Measurements from ENCODE around the gene ARID4A.
"Not testable (repeated sequence)": the region's sequence is repeated elsewhere in the genome, so short reads cannot be mapped to it uniquely, and the experiment has no call there.

Gene ARID4A

GRCh38 chr14:58353516-58354299 lies 55.4 kb downstream of the ARID4A start:
- DNase-seq = no peak

- DNase-seq = no peak
These were observed 56.5 kb downstream of the ARID4A start for GRCh38 chr14:58354808-58355207.

GRCh38 chr14:58356268-58356667 lies 57.9 kb downstream of the ARID4A start:
- DNase-seq = no peak

- DNase-seq = not testable (repeated sequence)
These were observed 63.9 kb downstream of the ARID4A start for GRCh38 chr14:58362272-58362671.

GRCh38 chr14:58362798-58363412 lies 64.5 kb downstream of the ARID4A start:
- no peak for DNase-seq

GRCh38 chr14:58364316-58364715 lies 66.0 kb downstream of the ARID4A start:
- no peak for DNase-seq

- no peak for DNase-seq
These were observed 68.9 kb downstream of the ARID4A start for GRCh38 chr14:58367296-58367695.

GRCh38 chr14:58368956-58369355 lies 70.6 kb downstream of the ARID4A start:
- DNase-seq = no peak

GRCh38 chr14:58376791-58377190 lies 78.4 kb downstream of the ARID4A start:
- DNase-seq = no peak

GRCh38 chr14:58390830-58391229 lies 92.5 kb downstream of the ARID4A start:
- DNase-seq = no peak

- DNase-seq = no peak
These were observed 97.1 kb downstream of the ARID4A start for GRCh38 chr14:58395562-58395811.

- peak in 39 of 51 donors; percentile 6 to 64 (median 31) for DNase-seq
These were observed 97.7 kb downstream of the ARID4A start, which contains the start of gene TOMM20L for GRCh38 chr14:58395812-58396788. TOMM20L (plus strand) TSS chr14:58395930; CDS start chr14:58395958, 28 bp downstream.

- no peak for DNase-seq
These were observed 98.8 kb downstream of the ARID4A start for GRCh38 chr14:58397156-58397555.

GRCh38 chr14:58398495-58398894 lies 100.1 kb downstream of the ARID4A start:
- DNase-seq = no peak

GRCh38 chr14:58398895-58399294 lies 100.5 kb downstream of the ARID4A start:
- DNase-seq = no peak

- DNase-seq = no peak
These were observed 103.2 kb downstream of the ARID4A start for GRCh38 chr14:58401587-58401986.

GRCh38 chr14:58408681-58409215 lies 110.4 kb downstream of the ARID4A start:
- DNase-seq = peak in 4 of 51 donors; percentile 11 to 62 (median 42)

GRCh38 chr14:58414845-58415244 lies 116.5 kb downstream of the ARID4A start:
- DNase-seq = no peak

- no peak for DNase-seq
These were observed 117.5 kb downstream of the ARID4A start for GRCh38 chr14:58415636-58416547.

GRCh38 chr14:58416934-58417333 lies 118.6 kb downstream of the ARID4A start:
- DNase-seq = not testable (repeated sequence)

Measured in hypothalamus (tissue), 51 donors.